SK-N-SH (cell line): Measurements from ENCODE around the gene MYO1H. TPM values are rescaled to one million over a fixed set of nuclear protein-coding genes. Genes with fewer than 3 reads are reported as not detected.

ENCODE experiments used
- CTCF ChIA-PET: fragments of 300-600, 350-600 bp; formaldehyde crosslinking; extraction: SDS; loops from one replicate; lab custom pipeline; 2021; lab: Yijun Ruan, JAX
- POLR2A ChIA-PET: fragments of 350-600 bp; sonication (Branson Sonifier 250); formaldehyde crosslinking; extraction: SDS; loops from one replicate; lab custom pipeline; 2020; ENCODE audit warnings: antibody characterized with exemption, inconsistent platforms; lab: Yijun Ruan, JAX
- DNase-seq: peaks from one replicate; pipeline ENCODE4 v3.0.0; 2012
- H2AFZ ChIP-seq: fragments of 200-600 bp; sonication (generic); 2 replicates; pipeline ENCODE4 v1.8.1; 2016; ENCODE audit warnings: antibody characterized with exemption, mild to moderate bottlenecking, low read depth
- H3F3A ChIP-seq: fragments of 200-600 bp; sonication (generic); replicated peaks from 2 replicates; pipeline ENCODE3; 2016; ENCODE audit warnings: antibody characterized with exemption, mild to moderate bottlenecking; ENCODE audit not compliant: insufficient read depth
- H3K27ac ChIP-seq, 2 experiments: fragments of 200-500 bp in 1 of 2; fragments of 200-600 bp in 1 of 2; sonication (Bioruptor generic) in 1 of 2; sonication (generic), shearing (Covaris generic) in 1 of 2; 2 replicates each; pipeline versions ENCODE4 v1.5.1 to v1.6.1; 2014 to 2016; ENCODE audit warnings: low read depth in 2 of 2, inconsistent platforms in 1 of 2, low read length in 1 of 2, mild to moderate bottlenecking in 1 of 2, mixed read lengths in 1 of 2
- H3K27me3 ChIP-seq: fragments of 200-600 bp; sonication (generic), shearing (Covaris generic); 2 replicates; pipeline ENCODE4 v1.6.1; 2016; ENCODE audit warnings: mixed run types; ENCODE audit not compliant: insufficient read depth
- H3K36me3 ChIP-seq, 2 experiments: fragments of 200-500 bp in 1 of 2; fragments of 200-600 bp in 1 of 2; sonication (Bioruptor generic) in 1 of 2; sonication (generic) in 1 of 2; replicated peaks in 1 of 2; 2 replicates each; pipeline versions ENCODE3 to v1.5.1; 2014 to 2016; ENCODE audit warnings: low read length in 1 of 2, mild to moderate bottlenecking in 1 of 2; ENCODE audit not compliant: insufficient read depth in 2 of 2, control insufficient read depth in 1 of 2
- H3K4me1 ChIP-seq, 2 experiments: fragments of 200-500 bp in 1 of 2; fragments of 200-600 bp in 1 of 2; sonication (Bioruptor generic) in 1 of 2; sonication (generic), shearing (Covaris generic) in 1 of 2; 2 replicates each; pipeline versions ENCODE4 v1.5.1 to v1.6.1; 2014 to 2016; ENCODE audit warnings: low read depth in 1 of 2, low read length in 1 of 2, mixed run types in 1 of 2; ENCODE audit not compliant: insufficient read depth in 2 of 2, control insufficient read depth in 1 of 2
- H3K4me2 ChIP-seq: fragments of 200-600 bp; sonication (generic), shearing (Covaris generic); 2 replicates; pipeline ENCODE4 v1.6.1; 2017; ENCODE audit warnings: mixed run types
- H3K4me3 ChIP-seq, 2 experiments: fragments of 200-500 bp in 1 of 2; fragments of 200-600 bp in 1 of 2; sonication (Bioruptor generic) in 1 of 2; sonication (generic), shearing (Covaris generic) in 1 of 2; 2 replicates each; pipeline versions ENCODE4 v1.5.1 to v1.8.1; 2014 to 2016; ENCODE audit warnings: low read depth in 2 of 2, inconsistent platforms in 1 of 2, low read length in 1 of 2, mild to moderate bottlenecking in 1 of 2, mixed read lengths in 1 of 2, moderate library complexity in 1 of 2
- H3K79me2 ChIP-seq: fragments of 200-600 bp; sonication (generic); 2 replicates; pipeline ENCODE4 v1.8.1; 2017; ENCODE audit warnings: mild to moderate bottlenecking; ENCODE audit not compliant: insufficient read depth
- H3K9ac ChIP-seq: fragments of 200-600 bp; sonication (generic); 2 replicates; pipeline ENCODE4 v1.6.1; 2017; ENCODE audit warnings: mixed run types
- H3K9me2 ChIP-seq: fragments of 200-600 bp; sonication (generic); 2 replicates; pipeline ENCODE4 v1.6.1; 2017; ENCODE audit warnings: mixed run types
- H3K9me3 ChIP-seq: fragments of 200-600 bp; sonication (generic); 2 replicates; pipeline ENCODE4 v1.6.1; 2017; ENCODE audit warnings: mixed run types, mild to moderate bottlenecking, moderate library complexity
- H4K20me1 ChIP-seq: fragments of 200-600 bp; sonication (generic); 2 replicates; pipeline ENCODE4 v1.6.1; 2017; ENCODE audit warnings: mild to moderate bottlenecking, mixed run types; ENCODE audit not compliant: insufficient read depth
- CHD2 ChIP-seq: fragments of 150-350 bp; IDR thresholded peaks from 2 replicates; pipeline ENCODE4 v1.6.1; 2018; ENCODE audit warnings: low read length; ENCODE audit not compliant: partially characterized antibody
- ELF1 ChIP-seq: IDR thresholded peaks from 2 replicates; pipeline ENCODE4 v1.4.0; 2012
- EP300 ChIP-seq, 2 experiments: IDR thresholded peaks; 2 replicates each; pipeline versions ENCODE4 v1.4.0 to v1.6.1; 2012; ENCODE audit warnings: borderline replicate concordance in 1 of 2, low read depth in 1 of 2, low read length in 1 of 2
- FOSL2 ChIP-seq: IDR thresholded peaks from 2 replicates; pipeline ENCODE4 v1.4.0; 2012; ENCODE audit warnings: low read depth, mild to moderate bottlenecking, moderate library complexity, borderline replicate concordance
- GABPA ChIP-seq: IDR thresholded peaks from 2 replicates; pipeline ENCODE4 v1.4.0; 2012; ENCODE audit warnings: low read depth, mild to moderate bottlenecking
- IRF3 ChIP-seq: fragments of 150-350 bp; IDR thresholded peaks from 2 replicates; pipeline ENCODE4 v1.6.1; 2016; ENCODE audit warnings: mild to moderate bottlenecking, low read depth, low read length
- MEF2A ChIP-seq: IDR thresholded peaks from 2 replicates; pipeline ENCODE4 v1.4.0; 2012; ENCODE audit warnings: low read depth, borderline replicate concordance
- MXI1 ChIP-seq: IDR thresholded peaks from 2 replicates; pipeline ENCODE4 v1.6.1; 2012; ENCODE audit warnings: mild to moderate bottlenecking, low read depth, low read length, improper control_type of control experiment
- NRF1 ChIP-seq: IDR thresholded peaks from 2 replicates; pipeline ENCODE4 v1.6.1; 2012; ENCODE audit warnings: low read depth, mild to moderate bottlenecking, low read length
- RAD21 ChIP-seq: IDR thresholded peaks from 2 replicates; pipeline ENCODE4 v1.6.1; 2012; ENCODE audit warnings: mild to moderate bottlenecking, low read length
- SIN3A ChIP-seq: IDR thresholded peaks from 2 replicates; pipeline ENCODE4 v1.6.1; 2012; ENCODE audit warnings: low read depth, mild to moderate bottlenecking, low read length, moderate library complexity, borderline replicate concordance
- SMC3 ChIP-seq: IDR thresholded peaks from 2 replicates; pipeline ENCODE4 v1.6.1; 2012; ENCODE audit warnings: low read depth, low read length, improper control_type of control experiment
- TEAD4 ChIP-seq: IDR thresholded peaks from 2 replicates; pipeline ENCODE4 v1.4.0; 2012; ENCODE audit warnings: mild to moderate bottlenecking, borderline replicate concordance; ENCODE audit not compliant: insufficient read depth
- WGBS: methylation state at CpG from one replicate; pipeline ENCODE4 v1.1.6; 2017; ENCODE audit warnings: low lambda C conversion rate; 5-methylcytosine and 5-hydroxymethylcytosine counted together
- polyA plus RNA-seq, 3 experiments: library from polyadenylated mRNA; depleted of rRNA; stranded (reverse); fragments of >200 nt; gene quantifications; 2 replicates each; pipeline ENCODE4 v1.2.3, GENCODE V29; 2012
- TF ChIP-seq, protein P1 (sequence below): fragments of 150-350 bp; IDR thresholded peaks from 2 replicates; pipeline ENCODE4 v1.6.1; 2017; ENCODE audit warnings: antibody characterized with exemption, low read length, low read depth, borderline replicate concordance
- TF ChIP-seq, protein P2 (sequence below): IDR thresholded peaks from 2 replicates; pipeline ENCODE4 v1.4.0; 2012; ENCODE audit warnings: low read depth
- TF ChIP-seq, protein P3 (sequence below): fragments of 200-600 bp; sonication (generic); IDR thresholded peaks from 2 replicates; pipeline ENCODE4 v1.6.1; 2017; ENCODE audit warnings: antibody characterized with exemption, mild to moderate bottlenecking, moderate library complexity

The MYO1H gene
- polyA plus RNA-seq, 1 of the 3 experiments (the other 2 are of a cell fraction), result not detected

- Histone ChIP-seq H3K79me2 (no peaks in the 10 kb centered on the region), H3K4me2 (no peak overlapping the region), H3K4me3 (no peak overlapping the region), H3K9me2 (no peaks in the 10 kb centered on the region), H4K20me1 (no peaks in the 10 kb centered on the region), H3K9me3 (no peaks in the 10 kb centered on the region), H2AFZ (no peak overlapping the region), H3K9ac (no peak overlapping the region), H3F3A (no peaks in the 10 kb centered on the region), H3K27ac (no peak overlapping the region), H3K27me3 (peaks cover 30% of the 10 kb centered on the region), H3K36me3 (no peaks in the 10 kb centered on the region), H3K4me1 (peaks cover 0 to 15% of the 10 kb centered on the region in 2 experiments; a peak in 1 of 4 replicates)
- ChIA-PET CTCF (no interaction called here), POLR2A (no interaction called here)
- peak; percentile 60 for DNase-seq
- 42% methylated on average over 5 of the region's 9 CpGs for WGBS
- no peak for TF ChIP-seq CHD2
- TF ChIP-seq, protein P1, sequence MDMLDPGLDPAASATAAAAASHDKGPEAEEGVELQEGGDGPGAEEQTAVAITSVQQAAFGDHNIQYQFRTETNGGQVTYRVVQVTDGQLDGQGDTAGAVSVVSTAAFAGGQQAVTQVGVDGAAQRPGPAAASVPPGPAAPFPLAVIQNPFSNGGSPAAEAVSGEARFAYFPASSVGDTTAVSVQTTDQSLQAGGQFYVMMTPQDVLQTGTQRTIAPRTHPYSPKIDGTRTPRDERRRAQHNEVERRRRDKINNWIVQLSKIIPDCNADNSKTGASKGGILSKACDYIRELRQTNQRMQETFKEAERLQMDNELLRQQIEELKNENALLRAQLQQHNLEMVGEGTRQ, result no peak
- no peak for TF ChIP-seq SMC3
- TF ChIP-seq, protein P2, sequence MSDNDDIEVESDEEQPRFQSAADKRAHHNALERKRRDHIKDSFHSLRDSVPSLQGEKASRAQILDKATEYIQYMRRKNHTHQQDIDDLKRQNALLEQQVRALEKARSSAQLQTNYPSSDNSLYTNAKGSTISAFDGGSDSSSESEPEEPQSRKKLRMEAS, result no peak
- no peak for TF ChIP-seq IRF3
- no peak for TF ChIP-seq MEF2A
- no peak for TF ChIP-seq TEAD4
- no peak for TF ChIP-seq GABPA
- TF ChIP-seq RAD21, result no peak
- TF ChIP-seq SIN3A, result no peak
- no peak for TF ChIP-seq FOSL2
- TF ChIP-seq ELF1, result no peak
- no peak for TF ChIP-seq EP300 (IDR thresholded peaks at IDR 0.05; ENCODE audit: borderline replicate concordance in 1 of 2, low read depth in 1 of 2, low read length in 1 of 2)
Observed at GRCh38 chr12:109307051-109307450, 40.6 kb upstream of the MYO1H start.

GRCh38 chr12:109308534-109309380 is 38.9 kb upstream of the MYO1H start, which contains the start of gene FOXN4:
TSS of gene FOXN4 (minus strand) at chr12:109309284. CDS start at chr12:109308321, 963 bp downstream.
- peak within 1 kb of the TSS; percentile 55 for H3K4me2 ChIP-seq
- H2AFZ ChIP-seq, result no peak within 1 kb of the TSS
- TF ChIP-seq, protein P2, result 0 out of 2 replicates have a peak, but pooled peaks have one; percentile 21
- TF ChIP-seq FOSL2, result no peak
- no peak for TF ChIP-seq IRF3
- TF ChIP-seq NRF1, result peak; percentile 57
- TF ChIP-seq, protein P3, sequence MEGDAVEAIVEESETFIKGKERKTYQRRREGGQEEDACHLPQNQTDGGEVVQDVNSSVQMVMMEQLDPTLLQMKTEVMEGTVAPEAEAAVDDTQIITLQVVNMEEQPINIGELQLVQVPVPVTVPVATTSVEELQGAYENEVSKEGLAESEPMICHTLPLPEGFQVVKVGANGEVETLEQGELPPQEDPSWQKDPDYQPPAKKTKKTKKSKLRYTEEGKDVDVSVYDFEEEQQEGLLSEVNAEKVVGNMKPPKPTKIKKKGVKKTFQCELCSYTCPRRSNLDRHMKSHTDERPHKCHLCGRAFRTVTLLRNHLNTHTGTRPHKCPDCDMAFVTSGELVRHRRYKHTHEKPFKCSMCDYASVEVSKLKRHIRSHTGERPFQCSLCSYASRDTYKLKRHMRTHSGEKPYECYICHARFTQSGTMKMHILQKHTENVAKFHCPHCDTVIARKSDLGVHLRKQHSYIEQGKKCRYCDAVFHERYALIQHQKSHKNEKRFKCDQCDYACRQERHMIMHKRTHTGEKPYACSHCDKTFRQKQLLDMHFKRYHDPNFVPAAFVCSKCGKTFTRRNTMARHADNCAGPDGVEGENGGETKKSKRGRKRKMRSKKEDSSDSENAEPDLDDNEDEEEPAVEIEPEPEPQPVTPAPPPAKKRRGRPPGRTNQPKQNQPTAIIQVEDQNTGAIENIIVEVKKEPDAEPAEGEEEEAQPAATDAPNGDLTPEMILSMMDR, result 0 out of 2 replicates have a peak, but pooled peaks have one; percentile 6
- TF ChIP-seq MXI1, result no peak; the same call in 1 of the 2 replicates
- TF ChIP-seq CHD2, result no peak

More at GRCh38 chr12:109308534-109309380, 38.9 kb upstream of the MYO1H start, which contains the start of gene FOXN4:
- POLR2A ChIA-PET, result no interaction called here
- Histone ChIP-seq H4K20me1 (no peaks in the 10 kb centered on the region), H3K9me2 (no peaks in the 10 kb centered on the region), H3F3A (no peaks in the 10 kb centered on the region), H3K27ac (no peak within 1 kb of the TSS), H3K27me3 (peaks cover 30% of the 10 kb centered on the region), H3K4me3 (peak within 1 kb of the TSS; percentile 26 to 49; a peak in 3 of 4 replicates), H3K79me2 (no peaks in the 10 kb centered on the region), H3K9ac (no peak within 1 kb of the TSS), H3K4me1 (peaks cover 0 to 15% of the 10 kb centered on the region in 2 experiments; a peak in 1 of 4 replicates), H3K36me3 (no peaks in the 10 kb centered on the region), H3K9me3 (no peaks in the 10 kb centered on the region)
- WGBS, result 14% methylated on average over 31 of the region's 43 CpGs
- CTCF ChIA-PET, result interaction anchor here (1.1 to 2.0 kb wide), 5 partner anchors 26 to 85 kb away, joined by 3 to 6 read pairs (median 4); no protein-coding TSS in a partner anchor
- peak; percentile 84 for DNase-seq
